Astrocyte (in vitro differentiated cells and primary cell): ENCODE results near the gene ZC3H18.

ENCODE experiments used
- CTCF ChIP-seq: IDR thresholded peaks from 2 replicates; pipeline ENCODE4 v1.5.1; 2011; ENCODE audit warnings: low read depth, mild to moderate bottlenecking, inconsistent platforms, low read length, moderate library complexity; ENCODE audit not compliant: insufficient read depth
- EZH2 ChIP-seq: IDR thresholded peaks from 2 replicates; pipeline ENCODE4 v1.6.1; 2012; ENCODE audit warnings: mild to moderate bottlenecking, low read length, inconsistent platforms; ENCODE audit not compliant: insufficient read depth

GRCh38 chr16:88608076-88608475 is 37.9 kb downstream of the ZC3H18 start:
- TF ChIP-seq CTCF = no peak
- no peak for TF ChIP-seq EZH2
